Measurements from ENCODE around the gene OSBPL7. TPM values are rescaled to one million over a fixed set of nuclear protein-coding genes. Genes with fewer than 3 reads are reported as not detected.

Gene OSBPL7, protein sequence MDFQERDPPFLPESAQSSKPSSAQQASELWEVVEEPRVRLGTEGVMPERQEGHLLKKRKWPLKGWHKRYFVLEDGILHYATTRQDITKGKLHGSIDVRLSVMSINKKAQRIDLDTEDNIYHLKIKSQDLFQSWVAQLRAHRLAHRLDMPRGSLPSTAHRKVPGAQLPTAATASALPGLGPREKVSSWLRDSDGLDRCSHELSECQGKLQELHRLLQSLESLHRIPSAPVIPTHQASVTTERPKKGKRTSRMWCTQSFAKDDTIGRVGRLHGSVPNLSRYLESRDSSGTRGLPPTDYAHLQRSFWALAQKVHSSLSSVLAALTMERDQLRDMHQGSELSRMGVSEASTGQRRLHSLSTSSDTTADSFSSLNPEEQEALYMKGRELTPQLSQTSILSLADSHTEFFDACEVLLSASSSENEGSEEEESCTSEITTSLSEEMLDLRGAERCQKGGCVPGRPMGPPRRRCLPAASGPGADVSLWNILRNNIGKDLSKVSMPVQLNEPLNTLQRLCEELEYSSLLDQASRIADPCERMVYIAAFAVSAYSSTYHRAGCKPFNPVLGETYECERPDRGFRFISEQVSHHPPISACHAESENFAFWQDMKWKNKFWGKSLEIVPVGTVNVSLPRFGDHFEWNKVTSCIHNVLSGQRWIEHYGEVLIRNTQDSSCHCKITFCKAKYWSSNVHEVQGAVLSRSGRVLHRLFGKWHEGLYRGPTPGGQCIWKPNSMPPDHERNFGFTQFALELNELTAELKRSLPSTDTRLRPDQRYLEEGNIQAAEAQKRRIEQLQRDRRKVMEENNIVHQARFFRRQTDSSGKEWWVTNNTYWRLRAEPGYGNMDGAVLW
- 6.2 and 6.4 TPM in 2 replicates for total RNA-seq (2014; rRNA removed; shearing (Covaris generic))

DNA sequence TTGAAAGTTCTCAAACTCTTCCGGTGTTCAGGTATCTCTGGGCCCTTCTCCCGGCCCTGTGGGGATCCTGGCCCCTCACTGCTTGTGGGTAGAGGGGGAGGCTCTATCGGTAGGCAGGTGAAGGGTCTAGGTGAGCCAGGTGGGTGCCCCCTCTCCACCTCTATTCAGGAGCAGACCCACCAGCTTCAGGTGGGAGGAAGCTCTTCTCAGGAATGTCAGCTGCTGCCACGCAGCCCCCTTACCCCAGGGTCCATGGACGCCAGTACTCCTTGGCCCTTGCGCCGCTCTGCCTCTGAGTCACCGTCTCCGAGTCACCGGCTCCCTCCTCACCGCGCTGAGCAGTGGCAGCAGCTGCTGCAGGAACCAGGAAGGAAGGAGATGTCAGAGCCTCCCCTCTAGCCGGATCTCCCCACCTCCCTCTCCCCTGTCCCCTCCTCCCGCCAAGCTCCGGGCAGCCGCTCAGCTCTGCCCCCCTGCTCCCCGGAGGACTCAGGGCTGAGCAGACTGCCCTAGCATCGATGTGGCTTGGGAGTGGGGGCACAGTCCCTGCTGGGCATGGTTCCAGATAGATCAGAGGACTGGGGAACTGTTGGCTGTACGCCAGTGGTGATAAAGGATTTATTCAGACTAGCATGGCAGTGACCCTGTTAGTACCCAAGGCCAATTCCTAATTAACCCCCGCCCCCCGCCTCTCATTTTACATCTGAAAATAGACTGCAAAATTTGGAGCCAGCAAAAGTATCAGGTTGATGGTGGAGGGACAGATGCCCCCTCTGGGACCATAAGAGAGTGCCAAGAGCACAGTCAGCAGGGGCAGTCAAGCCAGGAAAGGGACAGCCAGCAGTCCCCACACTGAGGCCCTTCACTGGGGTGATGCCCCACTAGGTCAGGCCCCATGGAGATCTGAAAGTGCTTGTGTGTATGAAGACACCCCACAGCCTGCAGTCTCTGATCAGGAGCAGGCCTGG is at the start of gene OSBPL7:
Gene OSBPL7 (minus strand): TSS at position 371 of the 968 bp plus-strand sequence. CDS start 1,516 bp downstream, outside the sequence.
- H3K4me1 ChIP-seq (replicated peaks), result peaks cover 19% of the 10 kb centered on the region
- peaks cover 55% of the 10 kb centered on the region for H3K36me3 ChIP-seq
- peak; percentile 78 to 94 for DNase-seq (ENCODE audit: low read depth in 1 of 2, low spot score in 2 of 2)
- H3K27me3 ChIP-seq (replicated peaks), result no peaks in the 10 kb centered on the region
- H3K4me3 ChIP-seq, result peak within 1 kb of the TSS; percentile 45
- 0 out of 2 replicates have a peak within 1 kb of the TSS, but pooled peaks have one; percentile 7 for H3K27ac ChIP-seq
- no peaks in the 10 kb centered on the region for H3K9me3 ChIP-seq (replicated peaks)

DNA sequence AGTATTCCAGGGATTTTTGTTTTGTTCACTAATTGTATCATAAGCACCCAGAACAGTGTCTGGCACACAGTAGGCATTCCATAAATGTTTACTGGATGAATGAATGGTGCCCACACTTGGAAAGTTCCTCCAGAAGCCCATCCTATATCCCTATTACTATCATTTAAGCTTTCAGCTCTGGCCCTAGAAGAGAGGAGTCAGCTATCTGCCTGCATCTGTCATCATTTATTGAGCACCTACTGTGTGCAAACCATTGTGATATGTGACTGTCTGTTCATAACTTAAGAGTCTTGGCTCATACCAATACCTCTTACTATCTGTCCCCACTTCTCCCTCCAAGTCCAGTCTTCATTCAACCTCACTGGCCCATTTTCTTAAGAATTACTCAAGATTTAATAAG is 49.5 kb upstream of the OSBPL7 start:
- H3K9me3 ChIP-seq (replicated peaks), result 0 out of 2 replicates have a peak, but pooled peaks cover 3% of the 10 kb centered on the region
- DNase-seq (ENCODE audit: low read depth in 1 of 2, low spot score in 2 of 2), result no peak
- no peak overlapping the region for H3K4me3 ChIP-seq
- no peak overlapping the region for H3K27ac ChIP-seq
- no peaks in the 10 kb centered on the region for H3K36me3 ChIP-seq
- H3K27me3 ChIP-seq (replicated peaks), result peaks cover 54% of the 10 kb centered on the region
- H3K4me1 ChIP-seq (replicated peaks), result no peaks in the 10 kb centered on the region

GRCh38 chr17:47870056-47870455 is 48.5 kb upstream of the OSBPL7 start:
- Histone ChIP-seq H3K36me3 (no peaks in the 10 kb centered on the region), H3K4me1 (replicated peaks) (no peaks in the 10 kb centered on the region), H3K9me3 (replicated peaks) (0 out of 2 replicates have a peak, but pooled peaks cover 3% of the 10 kb centered on the region), H3K27me3 (replicated peaks) (peaks cover 54% of the 10 kb centered on the region), H3K27ac (no peak overlapping the region), H3K4me3 (no peak overlapping the region)
- no peak for DNase-seq (ENCODE audit: low read depth in 1 of 2, low spot score in 2 of 2)

- H3K4me1 ChIP-seq (replicated peaks), result no peaks in the 10 kb centered on the region
- no peak overlapping the region for H3K27ac ChIP-seq
- DNase-seq (ENCODE audit: low read depth in 1 of 2, low spot score in 2 of 2), result no peak
- peaks cover 48% of the 10 kb centered on the region for H3K27me3 ChIP-seq (replicated peaks)
- 0 out of 2 replicates have a peak, but pooled peaks cover 3% of the 10 kb centered on the region for H3K9me3 ChIP-seq (replicated peaks)
- H3K4me3 ChIP-seq, result no peak overlapping the region
- H3K36me3 ChIP-seq, result no peaks in the 10 kb centered on the region
Measured at GRCh38 chr17:47869114-47869513, 47.5 kb upstream of the OSBPL7 start.

- peaks cover 37% of the 10 kb centered on the region for H3K27me3 ChIP-seq (replicated peaks)
- no peak overlapping the region for H3K27ac ChIP-seq
- H3K9me3 ChIP-seq (replicated peaks), result 0 out of 2 replicates have a peak, but pooled peaks cover 3% of the 10 kb centered on the region
- no peak overlapping the region for H3K4me3 ChIP-seq
- no peak for DNase-seq (ENCODE audit: low read depth in 1 of 2, low spot score in 2 of 2)
- H3K36me3 ChIP-seq, result no peaks in the 10 kb centered on the region
- H3K4me1 ChIP-seq (replicated peaks), result peaks cover 4% of the 10 kb centered on the region
Measured at GRCh38 chr17:47867813-47868533, 46.4 kb upstream of the OSBPL7 start.

- Histone ChIP-seq H3K4me3 (no peak overlapping the region), H3K27me3 (replicated peaks) (peaks cover 27% of the 10 kb centered on the region), H3K27ac (no peak overlapping the region), H3K9me3 (replicated peaks) (0 out of 2 replicates have a peak, but pooled peaks cover 3% of the 10 kb centered on the region), H3K4me1 (replicated peaks) (peaks cover 10% of the 10 kb centered on the region), H3K36me3 (no peaks in the 10 kb centered on the region)
- DNase-seq (ENCODE audit: low read depth in 1 of 2, low spot score in 2 of 2), result no peak
Measured at GRCh38 chr17:47866941-47867340, 45.3 kb upstream of the OSBPL7 start.

- Histone ChIP-seq H3K4me1 (replicated peaks) (peaks cover 10% of the 10 kb centered on the region), H3K27me3 (replicated peaks) (peaks cover 8% of the 10 kb centered on the region), H3K4me3 (no peak overlapping the region), H3K36me3 (no peaks in the 10 kb centered on the region), H3K9me3 (replicated peaks) (0 out of 2 replicates have a peak, but pooled peaks cover 3% of the 10 kb centered on the region), H3K27ac (no peak overlapping the region)
- no peak for DNase-seq (ENCODE audit: low read depth in 1 of 2, low spot score in 2 of 2)
Measured at GRCh38 chr17:47864791-47865216, 43.2 kb upstream of the OSBPL7 start.

DNA sequence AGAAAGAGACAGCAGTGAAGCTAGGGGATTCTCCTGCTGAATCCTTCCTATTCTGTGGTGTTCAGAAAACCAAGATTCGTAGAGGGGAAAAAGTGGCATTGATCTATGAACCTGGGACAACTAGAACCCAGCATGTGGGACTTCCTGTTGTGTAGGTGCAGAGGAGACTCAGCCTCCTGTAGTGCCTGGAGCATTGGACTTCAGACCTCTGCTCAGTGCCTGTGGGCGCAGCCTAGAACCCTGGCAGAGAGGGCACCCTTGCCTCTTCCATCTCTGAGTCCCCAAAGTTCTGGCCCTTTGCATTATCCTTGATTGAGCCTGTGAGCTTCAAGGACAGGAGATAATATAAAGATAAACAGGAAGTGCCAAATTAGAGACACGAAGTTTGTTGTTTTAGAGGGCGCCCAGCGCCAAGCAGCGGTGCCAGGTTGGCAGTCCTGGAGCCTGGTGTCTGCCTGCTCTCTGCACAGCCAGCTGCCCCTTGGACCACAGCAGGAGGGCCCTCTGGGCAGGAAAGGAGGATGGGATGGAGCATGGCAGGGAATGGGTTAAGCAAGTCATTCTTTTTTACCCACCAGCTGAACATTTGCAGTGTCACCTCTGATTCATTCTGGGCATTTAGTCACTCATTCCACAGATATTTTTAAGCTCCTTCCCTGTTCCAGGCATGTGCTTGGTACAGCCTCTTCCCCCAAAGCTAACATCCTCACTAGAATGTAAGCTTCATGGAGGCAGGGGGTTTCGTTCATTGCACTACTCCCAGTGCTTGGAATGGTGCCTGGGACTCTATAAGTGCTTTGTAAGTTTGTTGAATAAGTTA is 41.2 kb upstream of the OSBPL7 start:
- Histone ChIP-seq H3K4me1 (replicated peaks) (peaks cover 10% of the 10 kb centered on the region), H3K4me3 (no peak overlapping the region), H3K9me3 (replicated peaks) (no peaks in the 10 kb centered on the region), H3K27ac (peak overlapping the region; percentile 53), H3K27me3 (replicated peaks) (no peaks in the 10 kb centered on the region), H3K36me3 (no peaks in the 10 kb centered on the region)
- peak; percentile 76 to 79 for DNase-seq (ENCODE audit: low read depth in 1 of 2, low spot score in 2 of 2)

DNA sequence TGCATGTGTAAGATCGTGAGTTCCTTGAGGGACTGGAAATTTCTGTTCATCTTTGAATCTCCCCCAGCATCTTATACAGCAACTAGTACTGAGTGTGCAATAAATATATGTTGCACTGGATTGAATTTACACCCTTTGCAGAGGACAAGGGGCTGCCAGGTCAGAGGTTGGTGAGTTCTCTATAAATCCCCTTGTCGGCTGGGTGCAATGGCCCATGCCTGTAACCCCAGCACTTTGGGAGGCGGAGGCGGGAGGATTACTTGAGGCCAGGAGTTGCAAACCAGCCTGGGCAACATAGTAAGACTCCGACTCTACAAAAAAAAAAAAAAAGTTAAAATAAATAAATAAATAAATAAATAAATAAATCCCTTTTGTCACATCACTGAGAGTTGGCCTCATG is 38.8 kb upstream of the OSBPL7 start:
- Histone ChIP-seq H3K36me3 (no peaks in the 10 kb centered on the region), H3K4me3 (no peak overlapping the region), H3K27ac (no peak overlapping the region), H3K4me1 (replicated peaks) (peaks cover 10% of the 10 kb centered on the region), H3K9me3 (replicated peaks) (no peaks in the 10 kb centered on the region), H3K27me3 (replicated peaks) (peaks cover 11% of the 10 kb centered on the region)
- DNase-seq (ENCODE audit: low read depth in 1 of 2, low spot score in 2 of 2), result no peak

- Histone ChIP-seq H3K27me3 (replicated peaks) (peaks cover 37% of the 10 kb centered on the region), H3K27ac (no peak overlapping the region), H3K4me3 (no peak overlapping the region), H3K4me1 (replicated peaks) (peaks cover 5% of the 10 kb centered on the region), H3K36me3 (no peaks in the 10 kb centered on the region), H3K9me3 (replicated peaks) (no peaks in the 10 kb centered on the region)
- no peak for DNase-seq (ENCODE audit: low read depth in 1 of 2, low spot score in 2 of 2)
Measured at GRCh38 chr17:47857551-47858455, 36.2 kb upstream of the OSBPL7 start.

DNA sequence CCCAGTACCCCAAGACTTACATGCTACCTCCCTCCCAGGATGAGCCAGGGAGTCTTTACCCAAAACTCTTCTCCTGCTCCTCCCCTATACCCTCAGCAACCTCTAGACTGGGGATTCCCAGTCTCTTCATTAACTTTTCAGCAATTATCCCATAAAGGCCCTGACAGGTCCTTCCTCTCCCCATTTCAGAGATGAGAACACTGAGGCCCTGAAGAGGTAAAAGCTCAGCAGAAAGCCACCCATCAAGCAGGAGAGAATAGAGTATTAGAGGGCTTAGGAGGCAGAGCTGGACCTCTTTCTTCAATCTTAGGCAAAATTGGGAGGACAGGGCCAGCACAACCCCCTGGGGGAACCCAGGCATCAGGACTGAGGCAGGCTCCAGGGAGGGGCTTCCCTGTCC is 35.2 kb upstream of the OSBPL7 start:
- H3K27me3 ChIP-seq (replicated peaks), result peaks cover 46% of the 10 kb centered on the region
- DNase-seq (ENCODE audit: low read depth in 1 of 2, low spot score in 2 of 2), result no peak
- no peak overlapping the region for H3K27ac ChIP-seq
- no peaks in the 10 kb centered on the region for H3K36me3 ChIP-seq
- no peaks in the 10 kb centered on the region for H3K4me1 ChIP-seq (replicated peaks)
- no peak overlapping the region for H3K4me3 ChIP-seq
- H3K9me3 ChIP-seq (replicated peaks), result no peaks in the 10 kb centered on the region

Data from SJSA1 (cell line).